Ascending aorta (tissue), 2 donors: ENCODE data around the gene PPL. TPM values are rescaled to one million over a fixed set of nuclear protein-coding genes. Genes with fewer than 3 reads are reported as not detected.

Source experiments
- DNase-seq, 2 donors: peaks; one replicate each; pipeline ENCODE4 v3.0.0-alpha.2; 2019; ENCODE audit warnings: low spot score in 2 of 2
- H3K27ac ChIP-seq, 2 donors: fragments of 200-600 bp; sonication (generic); one replicate each; pipeline ENCODE4 v1.5.1; 2016 to 2017; ENCODE audit warnings: mild to moderate bottlenecking in 1 of 2
- H3K27me3 ChIP-seq: fragments of 200-600 bp; sonication (generic); one replicate; pipeline ENCODE4 v1.5.1; 2017
- H3K36me3 ChIP-seq, 2 donors: fragments of 200-600 bp; sonication (generic); one replicate each; pipeline ENCODE4 v1.5.1; 2016
- H3K4me1 ChIP-seq, 2 donors: fragments of 200-600 bp; sonication (generic); one replicate each; pipeline ENCODE4 v1.5.1; 2016 to 2017; ENCODE audit warnings: mild to moderate bottlenecking in 1 of 2
- H3K4me3 ChIP-seq, 2 donors: fragments of 200-600 bp; sonication (generic); one replicate each; pipeline ENCODE4 v1.5.1; 2016 to 2017; ENCODE audit warnings: mild to moderate bottlenecking in 1 of 2
- H3K9me3 ChIP-seq, 2 donors: fragments of 200-600 bp; sonication (generic); one replicate each; pipeline ENCODE4 v1.5.1; 2016
- CTCF ChIP-seq, 3 experiments: fragments of 200-600 bp in 2 of 3; fragments of 450-650 bp in 1 of 3; sonication (generic) in 2 of 3; IDR thresholded peaks; one replicate each; pipeline ENCODE4 v1.5.1; 2016 to 2019; ENCODE audit warnings: antibody characterized with exemption in 3 of 3, mild to moderate bottlenecking in 1 of 3, moderate library complexity in 1 of 3
- intact Hi-C: fragments of 100-400 bp; cut with DNase I; formaldehyde crosslinking; loops from one replicate; pipeline ENCODE4 v1.15.1; 2023
- total RNA-seq: library from RNA; depleted of rRNA; stranded (reverse); fragments of >200 nt; gene quantifications from one replicate; pipeline ENCODE4 v1.1.0, GENCODE V29; 2016

PPL gene
- total RNA-seq, 1 donor from 2014 or later, result 25.7 TPM

GRCh38 chr16:4846503-4846900 is 90.4 kb downstream of the PPL start:
- no peak for TF ChIP-seq CTCF (IDR thresholded peaks at IDR 0.05)
- H3K9me3 ChIP-seq, result no peaks in the 10 kb centered on the region
- intact Hi-C loops, result loop anchor here (2.0 to 5.0 kb wide), 3 partner anchors 44 to 251 kb away; partner anchors contain the start of genes EEF2KMT and ROGDI
- H3K4me1 ChIP-seq, result peaks cover 12 to 23% of the 10 kb centered on the region in 2 donors
- H3K27me3 ChIP-seq, result no peaks in the 10 kb centered on the region
- peaks cover 26 to 36% of the 10 kb centered on the region in 2 donors for H3K36me3 ChIP-seq
- peak in 1 of 2 donors; percentile 71 for DNase-seq
- H3K4me3 ChIP-seq, result peak overlapping the region; percentile 74 to 98
- peak overlapping the region; percentile 92 to 97 for H3K27ac ChIP-seq

DNA sequence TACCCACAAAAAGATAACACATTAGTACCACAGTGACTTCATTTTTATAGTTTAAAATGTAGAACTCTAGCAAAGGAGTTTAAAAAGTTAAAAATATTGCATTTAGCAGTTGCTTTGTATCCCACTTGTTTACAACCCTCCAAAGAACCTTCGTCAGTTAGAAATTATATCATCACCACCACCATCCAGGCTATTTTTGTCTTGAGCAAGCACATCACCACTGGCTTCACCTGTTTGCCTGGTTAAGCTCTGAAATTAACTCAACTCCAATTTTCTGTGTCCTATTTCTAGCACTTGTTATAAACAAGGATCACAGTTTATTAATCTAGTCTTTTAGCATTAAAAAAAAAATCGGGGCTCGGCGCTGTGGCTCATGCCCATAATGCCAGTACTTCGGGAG is 96.0 kb downstream of the PPL start:
- Histone ChIP-seq H3K36me3 (peaks cover 54 to 84% of the 10 kb centered on the region in 2 donors), H3K27ac (no peak overlapping the region), H3K4me1 (peaks cover 4 to 7% of the 10 kb centered on the region in 2 donors), H3K27me3 (no peaks in the 10 kb centered on the region), H3K4me3 (no peak overlapping the region), H3K9me3 (no peaks in the 10 kb centered on the region)
- intact Hi-C loops, result no loop called here
- DNase-seq, result no peak
- TF ChIP-seq CTCF (IDR thresholded peaks at IDR 0.05), result no peak

GRCh38 chr16:4839942-4840341 is 97.0 kb downstream of the PPL start:
- DNase-seq, result no peak
- Histone ChIP-seq H3K27ac (no peak overlapping the region), H3K4me3 (no peak overlapping the region), H3K9me3 (no peaks in the 10 kb centered on the region), H3K36me3 (peaks cover 53 to 93% of the 10 kb centered on the region in 2 donors), H3K27me3 (no peaks in the 10 kb centered on the region), H3K4me1 (no peaks in the 10 kb centered on the region)
- no peak for TF ChIP-seq CTCF (IDR thresholded peaks at IDR 0.05)
- intact Hi-C loops, result no loop called here

DNA sequence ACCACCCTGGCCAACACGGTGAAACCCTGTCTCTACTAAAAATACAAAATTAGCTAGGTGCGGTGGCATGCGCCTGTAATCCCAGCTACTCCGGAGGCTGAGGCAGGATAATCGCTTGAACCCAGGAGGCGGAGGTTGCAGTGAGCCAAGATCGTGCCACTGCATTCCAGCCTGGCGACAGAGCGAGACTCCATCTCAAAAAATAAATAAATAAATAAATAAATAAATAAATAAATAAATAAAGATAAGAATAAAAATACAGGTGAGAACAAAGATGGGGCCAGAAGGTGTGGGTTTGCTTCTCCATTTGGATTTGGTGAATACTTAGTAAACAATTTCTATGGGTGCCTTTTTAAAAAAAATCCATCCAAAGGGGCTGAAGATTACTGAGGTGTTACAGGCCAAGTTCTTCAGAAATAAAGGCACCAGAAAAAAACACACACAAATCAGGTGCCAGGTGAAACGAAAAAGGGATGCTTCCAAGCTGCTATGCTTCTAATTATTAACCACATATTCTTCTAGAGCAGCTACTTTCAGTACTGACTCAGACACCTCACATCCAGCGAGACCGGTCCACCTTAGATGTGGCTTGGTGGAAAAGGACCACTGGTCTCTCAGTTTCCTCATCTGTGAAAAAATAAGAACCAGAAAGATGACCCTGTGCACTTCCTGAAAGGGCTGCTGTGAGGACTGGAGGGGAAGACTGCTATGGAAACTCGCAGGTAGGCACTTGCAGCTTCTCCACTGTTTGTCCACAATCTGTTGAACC is 99.0 kb downstream of the PPL start:
- Histone ChIP-seq H3K27ac (no peak overlapping the region), H3K36me3 (peaks cover 47 to 78% of the 10 kb centered on the region in 2 donors), H3K9me3 (no peaks in the 10 kb centered on the region), H3K4me3 (no peak overlapping the region), H3K4me1 (no peaks in the 10 kb centered on the region), H3K27me3 (no peaks in the 10 kb centered on the region)
- DNase-seq, result no peak
- intact Hi-C loops, result no loop called here
- no peak for TF ChIP-seq CTCF (IDR thresholded peaks at IDR 0.05)

DNA sequence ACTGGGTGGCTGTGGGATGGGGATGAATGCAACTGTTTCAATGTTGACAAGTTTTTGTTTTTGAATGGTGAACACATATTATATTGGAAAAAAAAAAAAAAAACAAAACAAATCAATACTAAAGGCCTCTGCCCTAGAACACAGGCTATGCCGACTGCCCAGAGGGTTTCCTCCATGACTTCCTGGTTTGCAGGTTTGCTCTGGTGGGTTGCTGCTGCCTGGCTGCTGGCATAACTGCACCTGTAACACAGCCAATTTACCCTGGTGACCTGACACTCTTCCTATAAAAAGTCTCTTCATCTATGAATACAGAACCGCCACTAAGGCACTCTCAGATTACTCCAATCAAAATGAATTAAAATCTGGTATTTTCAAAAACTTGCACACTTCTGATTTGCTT is 100.2 kb downstream of the PPL start:
- no peak for TF ChIP-seq CTCF (IDR thresholded peaks at IDR 0.05)
- H3K36me3 ChIP-seq, result peaks cover 48 to 78% of the 10 kb centered on the region in 2 donors
- H3K4me3 ChIP-seq, result no peak overlapping the region
- DNase-seq, result no peak
- intact Hi-C loops, result no loop called here
- no peaks in the 10 kb centered on the region for H3K9me3 ChIP-seq
- H3K27ac ChIP-seq, result no peak overlapping the region
- H3K4me1 ChIP-seq, result no peaks in the 10 kb centered on the region
- no peaks in the 10 kb centered on the region for H3K27me3 ChIP-seq
